DND-41 (cell line): ENCODE data around the gene GAS2L2.

Experiments
- CTCF ChIP-seq: IDR thresholded peaks from 2 replicates; pipeline ENCODE4 v1.5.1; 2012; ENCODE audit warnings: borderline replicate concordance, low read length, moderate library complexity, mild to moderate bottlenecking; ENCODE audit not compliant: poor library complexity, severe bottlenecking; ENCODE audit errors: extremely low read depth
- EZH2 ChIP-seq: IDR thresholded peaks from 3 replicates; pipeline ENCODE4 v1.6.1; 2012; ENCODE audit warnings: borderline replicate concordance, low read depth, mild to moderate bottlenecking, moderate library complexity, low read length, inconsistent platforms; ENCODE audit not compliant: severe bottlenecking

- TF ChIP-seq CTCF (no peak), EZH2 (no peak)
Measured at GRCh38 chr17:35715416-35715815, 37.6 kb downstream of the GAS2L2 start.
